Measurements from ENCODE around the gene ZNF385B.
"Not testable (repeated sequence)": the region's sequence is repeated elsewhere in the genome, so short reads cannot be mapped to it uniquely, and the experiment has no call there.

Gene ZNF385B

GRCh38 chr2:179487010-179487731, 374.2 kb downstream of the ZNF385B start:
- no peak for DNase-seq (ENCODE audit: low read depth)

GRCh38 chr2:179483131-179483530, 378.3 kb downstream of the ZNF385B start:
- DNase-seq (ENCODE audit: low read depth) = no peak

- no peak for DNase-seq (ENCODE audit: low read depth)
These were observed 381.5 kb downstream of the ZNF385B start for GRCh38 chr2:179479947-179480346.

GRCh38 chr2:179478771-179479170, 382.6 kb downstream of the ZNF385B start:
- no peak for DNase-seq (ENCODE audit: low read depth)

GRCh38 chr2:179470992-179471391, 390.4 kb downstream of the ZNF385B start:
- no peak for DNase-seq (ENCODE audit: low read depth)

GRCh38 chr2:179470089-179470488, 391.3 kb downstream of the ZNF385B start:
- DNase-seq (ENCODE audit: low read depth) = no peak

GRCh38 chr2:179467960-179468359, 393.5 kb downstream of the ZNF385B start:
- DNase-seq (ENCODE audit: low read depth) = no peak

GRCh38 chr2:179467111-179467510, 394.3 kb downstream of the ZNF385B start:
- DNase-seq (ENCODE audit: low read depth) = no peak

- DNase-seq (ENCODE audit: low read depth) = no peak
These were observed 400.0 kb downstream of the ZNF385B start for GRCh38 chr2:179461420-179461819.

GRCh38 chr2:179460181-179460929, 401.1 kb downstream of the ZNF385B start:
- peak; percentile 96 for DNase-seq (ENCODE audit: low read depth)

- not testable (repeated sequence) for DNase-seq (ENCODE audit: low read depth)
These were observed 403.3 kb downstream of the ZNF385B start for GRCh38 chr2:179458113-179458512.

- DNase-seq (ENCODE audit: low read depth) = no peak
These were observed 405.6 kb downstream of the ZNF385B start for GRCh38 chr2:179455824-179456223.

- DNase-seq (ENCODE audit: low read depth) = no peak
These were observed 406.3 kb downstream of the ZNF385B start for GRCh38 chr2:179455172-179455524.

GRCh38 chr2:179454443-179455171, 406.8 kb downstream of the ZNF385B start:
- DNase-seq (ENCODE audit: low read depth) = peak; percentile 70

GRCh38 chr2:179449010-179449409, 412.4 kb downstream of the ZNF385B start:
- no peak for DNase-seq (ENCODE audit: low read depth)

- DNase-seq (ENCODE audit: low read depth) = no peak
These were observed 413.5 kb downstream of the ZNF385B start for GRCh38 chr2:179447839-179448447.

GRCh38 chr2:179447421-179447820, 414.0 kb downstream of the ZNF385B start:
- no peak for DNase-seq (ENCODE audit: low read depth)

GRCh38 chr2:179446476-179447141, 414.8 kb downstream of the ZNF385B start:
- no peak for DNase-seq (ENCODE audit: low read depth)

- no peak for DNase-seq (ENCODE audit: low read depth)
These were observed 417.4 kb downstream of the ZNF385B start for GRCh38 chr2:179444056-179444455.

GRCh38 chr2:179443180-179443579, 418.2 kb downstream of the ZNF385B start:
- no peak for DNase-seq (ENCODE audit: low read depth)

- no peak for DNase-seq (ENCODE audit: low read depth)
These were observed 419.2 kb downstream of the ZNF385B start for GRCh38 chr2:179442206-179442605.

- DNase-seq (ENCODE audit: low read depth) = no peak
These were observed 419.9 kb downstream of the ZNF385B start for GRCh38 chr2:179441551-179441950.

Measured in stromal cell of bone marrow (primary cell).